HFF-Myc (cell line): Measurements from ENCODE around the gene MRAP.
A peak's percentile ranks its signal among the peaks of the same experiment; 100 is the strongest.

Experiments used
- DNase-seq: peaks from one replicate; pipeline ENCODE4 v3.0.0-alpha.2; 2011; ENCODE audit warnings: low read depth; ENCODE audit errors: extremely low read depth
- H3K4me3 ChIP-seq: replicated peaks from 2 replicates; pipeline ENCODE4 v1.5.1; 2011; ENCODE audit warnings: low read depth, mild to moderate bottlenecking, control low read depth, low read length
- CTCF ChIP-seq: IDR thresholded peaks from 2 replicates; pipeline ENCODE4 v1.5.1; 2012; ENCODE audit warnings: mild to moderate bottlenecking, low read depth, low read length, control low read depth; ENCODE audit errors: missing control alignments

MRAP gene

DNA sequence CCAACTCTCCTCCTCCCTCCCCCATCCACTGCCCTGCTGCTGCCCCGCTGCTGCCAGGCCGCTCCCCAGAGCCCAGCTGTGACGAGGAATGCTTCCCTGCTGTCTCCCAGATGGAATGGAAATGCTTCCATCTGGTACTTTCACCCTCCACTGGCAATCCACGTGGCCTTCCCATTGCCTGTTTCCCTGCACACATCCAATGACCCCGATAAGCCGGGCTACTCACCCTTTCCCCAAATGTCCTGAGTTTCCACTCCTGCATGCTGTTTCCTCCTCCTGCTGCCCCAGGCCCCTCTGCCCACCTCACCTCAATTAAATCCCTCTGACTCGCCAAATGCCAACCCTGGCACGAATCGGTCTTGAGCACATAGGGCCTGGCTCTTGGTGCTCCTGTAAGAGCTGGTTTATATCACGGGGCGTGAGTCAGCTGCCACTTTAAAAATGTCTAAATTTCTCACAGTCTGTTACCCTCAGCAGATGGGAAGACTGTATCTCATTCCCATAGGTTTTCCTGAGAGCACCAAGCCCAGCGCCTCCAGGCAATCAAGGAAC lies 36.4 kb downstream of the MRAP start:
- TF ChIP-seq CTCF: no peak
- H3K4me3 ChIP-seq: no peak overlapping the region
- DNase-seq: peak; percentile 33

DNA sequence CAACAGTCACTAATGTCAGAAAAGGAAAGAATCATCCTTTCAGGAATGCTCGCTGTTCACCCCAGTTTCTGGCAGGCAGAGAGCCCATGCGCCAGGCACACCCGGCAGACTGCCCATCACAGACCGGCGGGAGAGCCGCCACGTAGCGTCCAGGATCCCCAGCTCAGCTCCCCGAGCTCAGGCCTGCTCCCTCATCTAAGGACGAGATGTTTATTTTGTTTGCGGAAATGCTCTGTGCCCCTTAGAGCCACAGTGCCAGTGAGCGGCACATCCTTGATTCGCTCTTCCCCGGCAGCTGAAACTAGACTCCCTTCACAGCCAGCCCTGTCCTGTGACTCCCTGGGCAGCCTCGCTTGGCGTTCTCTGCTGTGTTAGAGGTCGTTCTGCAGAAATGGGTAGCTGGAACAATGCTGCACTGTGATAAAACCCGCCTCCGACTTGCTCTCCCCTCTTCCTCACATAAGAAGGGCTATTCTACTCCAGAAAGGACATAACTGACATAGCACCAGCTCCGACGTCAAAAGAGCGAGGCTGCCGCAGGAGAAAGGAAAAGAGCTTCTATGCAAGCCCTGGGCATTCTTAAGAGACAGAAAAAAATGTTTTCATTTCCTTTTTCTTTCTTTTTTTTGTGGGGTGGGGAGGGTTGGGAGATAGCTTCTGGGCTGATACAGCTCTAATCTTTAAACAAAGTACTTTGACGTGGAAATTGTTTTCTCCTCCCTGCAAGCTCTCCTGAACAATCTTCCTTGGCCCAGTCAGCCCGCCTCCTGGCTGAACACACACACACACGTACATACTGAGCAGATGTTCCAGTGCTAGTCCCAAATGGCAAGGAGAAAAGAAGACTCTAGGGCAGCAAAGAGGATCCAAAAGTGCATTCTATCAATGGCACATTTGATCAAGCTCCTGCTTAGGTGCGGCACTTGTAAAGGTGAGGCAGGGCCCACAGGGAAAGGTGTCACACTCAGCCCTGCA lies 37.2 kb downstream of the MRAP start:
- no peak for DNase-seq
- TF ChIP-seq CTCF: no peak
- H3K4me3 ChIP-seq: no peak overlapping the region

DNA sequence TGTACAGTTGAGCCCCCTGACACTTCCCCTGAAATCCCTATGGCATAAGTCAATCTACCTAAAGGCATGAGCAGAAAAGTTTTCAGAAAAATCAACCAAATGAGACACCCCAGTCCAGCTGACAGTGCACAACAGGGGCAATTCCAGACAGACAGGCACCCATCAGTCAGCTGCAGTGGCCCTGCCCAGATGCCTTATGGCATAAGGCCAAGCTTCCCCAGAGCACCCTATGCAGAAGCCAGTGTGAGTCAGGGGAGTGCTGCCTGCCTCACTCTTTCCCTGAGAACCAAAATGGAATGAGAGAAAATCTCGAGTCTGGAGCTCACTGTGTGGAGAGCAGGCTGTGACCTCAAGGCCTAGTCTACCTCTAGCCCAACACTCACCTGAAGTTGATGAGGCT lies 38.1 kb downstream of the MRAP start:
- no peak for TF ChIP-seq CTCF
- no peak overlapping the region for H3K4me3 ChIP-seq
- no peak for DNase-seq

DNA sequence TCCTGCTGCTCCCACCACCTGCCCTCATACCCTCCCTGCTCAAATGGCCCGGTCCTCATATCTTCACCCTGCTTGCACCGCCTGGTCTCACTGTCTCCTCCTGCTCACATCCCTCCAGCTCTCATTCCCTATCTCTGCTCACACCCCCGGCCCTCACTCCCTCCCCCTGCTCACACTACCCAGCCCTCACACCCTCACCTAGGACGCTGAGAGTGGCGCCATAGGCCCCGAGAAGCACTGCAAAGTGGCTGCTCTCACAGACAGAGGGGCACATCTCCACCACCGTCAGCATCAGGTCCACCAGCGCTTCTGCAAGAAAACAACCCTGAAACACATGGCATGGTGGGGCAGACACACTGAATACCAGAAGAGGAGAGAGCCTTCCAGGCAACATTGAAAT lies 38.6 kb downstream of the MRAP start:
- DNase-seq: no peak
- no peak overlapping the region for H3K4me3 ChIP-seq
- no peak for TF ChIP-seq CTCF

DNA sequence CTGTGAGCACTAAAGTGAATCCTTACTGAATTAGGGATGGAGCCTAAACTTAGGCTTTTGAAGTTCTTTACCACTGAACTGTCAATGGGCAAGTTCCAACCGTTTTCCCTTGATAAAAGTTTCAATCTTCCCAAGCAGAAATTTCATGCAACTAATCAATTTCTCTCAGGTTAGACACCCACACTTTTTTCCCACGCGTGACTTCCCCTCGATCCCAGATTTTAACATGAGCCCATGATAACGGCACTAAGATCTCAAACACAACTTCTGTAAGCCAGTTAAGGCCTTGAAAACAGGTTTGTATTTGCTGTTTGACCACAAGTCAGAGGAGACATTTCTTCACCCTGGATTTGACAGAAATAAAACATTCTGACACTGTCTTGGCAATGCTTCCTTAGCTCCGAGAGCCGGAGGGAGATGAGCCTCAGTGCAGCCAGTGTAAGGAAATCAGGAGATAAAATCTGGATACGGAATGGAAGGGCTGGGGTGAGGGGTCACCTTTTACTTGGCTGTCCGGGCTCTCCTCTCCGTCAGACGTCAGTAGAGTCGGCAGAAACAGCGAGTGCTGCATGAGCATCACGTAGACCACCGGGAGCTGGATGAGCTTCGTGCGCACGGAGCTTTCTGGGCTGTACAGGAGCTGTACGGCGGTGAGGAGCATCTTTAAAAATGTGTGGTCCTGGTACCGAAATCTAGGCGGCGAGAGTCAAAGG lies 39.7 kb downstream of the MRAP start:
- no peak overlapping the region for H3K4me3 ChIP-seq
- no peak for DNase-seq

More for the DNA sequence above, 39.7 kb downstream of the MRAP start:
- no peak for TF ChIP-seq CTCF
